HepG2 (cell line): ENCODE results near the gene CNTN4. TPM values are rescaled to one million over a fixed set of nuclear protein-coding genes. Genes with fewer than 3 reads are reported as not detected.

Experiments used
- ATAC-seq: fragments of 200-7000 bp; cut with Tn5 transposase; 3 replicates; pipeline ENCODE4 v1.9.1; 2020; ENCODE audit warnings: mild to moderate bottlenecking, moderate library complexity
- BruUV-seq: library from RNA; stranded (reverse); fragments of 400-500 nt; replicated peaks from 2 replicates; lab custom pipeline; 2021; lab: Mats Ljungman, UMichigan
- CTCF ChIA-PET: fragments of 300-600 bp; formaldehyde crosslinking; extraction: SDS; loops from one replicate; lab custom pipeline; 2021; ENCODE audit warnings: low total read pairs, inconsistent platforms, low intra/inter-chr PET ratio; lab: Yijun Ruan, JAX
- POLR2A ChIA-PET: fragments of 350-600 bp; sonication (Branson Sonifier 250); formaldehyde crosslinking; loops from one replicate; lab custom pipeline; 2020; ENCODE audit warnings: antibody characterized with exemption, inconsistent platforms; lab: Yijun Ruan, JAX
- DNase-seq: peaks from one replicate; pipeline ENCODE4 v3.0.0-alpha.2; 2015; ENCODE audit warnings: low spot score
- FAIRE-seq: peaks from 3 replicates; lab custom pipeline; 2011; peaks lifted over from hg19 to GRCh38; lab: Jason Lieb, UNC
- H2AFZ ChIP-seq: one replicate; pipeline ENCODE4 v1.6.1; 2011; ENCODE audit warnings: low read length, inconsistent platforms
- H3K27ac ChIP-seq: fragments of 300-600 bp; 3 replicates; pipeline ENCODE4 v1.8.0; 2011; ENCODE audit warnings: mixed run types, mild to moderate bottlenecking, mixed read lengths, low read length, inconsistent platforms; ENCODE audit not compliant: insufficient read depth; ENCODE audit errors: extremely low read length
- H3K27me3 ChIP-seq, 2 experiments: fragments of 200-600 bp in 1 of 2; 2 replicates in 1 of 2; 3 replicates in 1 of 2; pipeline versions ENCODE4 v1.6.0 to v1.8.0; 2011; ENCODE audit warnings: low read length in 2 of 2, mild to moderate bottlenecking in 2 of 2, moderate library complexity in 2 of 2, inconsistent platforms in 1 of 2; ENCODE audit not compliant: insufficient read depth in 2 of 2, control insufficient read depth in 1 of 2
- H3K36me3 ChIP-seq, 2 experiments: fragments of 200-600 bp in 1 of 2; replicated peaks in 1 of 2; 2 replicates in 1 of 2; 3 replicates in 1 of 2; pipeline versions ENCODE4 v1.5.1 to v1.8.0; 2011; ENCODE audit warnings: low read length in 2 of 2, inconsistent platforms in 1 of 2; ENCODE audit not compliant: insufficient read depth in 2 of 2, control insufficient read depth in 1 of 2
- H3K4me1 ChIP-seq: 2 replicates; pipeline ENCODE4 v1.5.1; 2012; ENCODE audit warnings: low read length, inconsistent platforms; ENCODE audit not compliant: insufficient read depth
- H3K4me2 ChIP-seq: 2 replicates; pipeline ENCODE4 v1.6.0; 2011; ENCODE audit warnings: low read depth, low read length, inconsistent platforms
- H3K4me3 ChIP-seq, 3 experiments: fragments of 200-600 bp in 1 of 3; sonication (generic), shearing (Covaris generic) in 1 of 3; replicated peaks in 1 of 3; 2 replicates each; pipeline ENCODE4 v1.5.1; 2011 to 2016; ENCODE audit warnings: low read length in 3 of 3, inconsistent platforms in 2 of 3, low read depth in 2 of 3, mild to moderate bottlenecking in 2 of 3, control low read depth in 1 of 3, mixed read lengths in 1 of 3; ENCODE audit not compliant: insufficient read depth in 1 of 3
- H3K79me2 ChIP-seq: one replicate; pipeline ENCODE4 v1.6.1; 2011; ENCODE audit warnings: low read length, inconsistent platforms; ENCODE audit not compliant: insufficient read depth
- H3K9ac ChIP-seq: 2 replicates; pipeline ENCODE4 v1.6.0; 2011; ENCODE audit warnings: mild to moderate bottlenecking, low read depth, low read length, inconsistent platforms; ENCODE audit not compliant: insufficient read depth
- H3K9me3 ChIP-seq: 2 replicates; pipeline ENCODE4 v1.5.1; 2012; ENCODE audit warnings: mild to moderate bottlenecking, low read length
- H4K20me1 ChIP-seq: 2 replicates; pipeline ENCODE4 v1.6.0; 2011; ENCODE audit warnings: inconsistent platforms, mild to moderate bottlenecking, low read length, moderate library complexity; ENCODE audit not compliant: insufficient read depth
- CBX1 ChIP-seq: IDR thresholded peaks from one replicate; pipeline ENCODE4 v1.6.1; 2016; ENCODE audit warnings: antibody characterized with exemption, low read depth
- CREB1 ChIP-seq, 2 experiments: fragments of 450-650 bp in 1 of 2; IDR thresholded peaks; 2 replicates each; pipeline ENCODE4 v1.6.1; 2016 to 2017; ENCODE audit warnings: control low read depth in 1 of 2, mild to moderate bottlenecking in 1 of 2, missing compliant biosample characterization in 1 of 2, missing genetic modification characterization in 1 of 2
- IKZF1 ChIP-seq: fragments of 450-650 bp; IDR thresholded peaks from 2 replicates; pipeline ENCODE4 v1.7.1; 2016
- KLF16 ChIP-seq, 2 experiments: sonication (generic) in 1 of 2; formaldehyde crosslinking in 1 of 2; IDR thresholded peaks; 2 replicates each; pipeline versions ENCODE4 v1.6.1 to v1.8.0; 2016 to 2023; ENCODE audit warnings: missing genetic modification reagents in 2 of 2, missing compliant biosample characterization in 1 of 2
- MATR3 ChIP-seq: sonication (generic); formaldehyde crosslinking; IDR thresholded peaks from 2 replicates; pipeline ENCODE4 v1.4.0; 2020; ENCODE audit warnings: missing genetic modification reagents
- SCMH1 ChIP-seq: sonication (generic); formaldehyde crosslinking; IDR thresholded peaks from 2 replicates; pipeline ENCODE4 v1.9.0; 2021; ENCODE audit warnings: missing genetic modification reagents, mild to moderate bottlenecking, borderline replicate concordance
- SP4 ChIP-seq: sonication (generic); formaldehyde crosslinking; IDR thresholded peaks from 2 replicates; pipeline ENCODE4 v1.8.1; 2023; ENCODE audit warnings: mild to moderate bottlenecking, missing genetic modification reagents
- TFDP1 ChIP-seq: IDR thresholded peaks from 2 replicates; pipeline ENCODE4 v1.6.1; 2016; ENCODE audit warnings: missing compliant biosample characterization, missing genetic modification reagents, borderline replicate concordance
- THYN1 ChIP-seq: sonication (generic); formaldehyde crosslinking; IDR thresholded peaks from 2 replicates; pipeline ENCODE4 v1.8.1; 2023; ENCODE audit warnings: low read depth, mild to moderate bottlenecking, moderate library complexity, missing genetic modification reagents, borderline replicate concordance
- ZBTB33 ChIP-seq: sonication (generic); formaldehyde crosslinking; IDR thresholded peaks from 2 replicates; pipeline ENCODE4 v1.4.0; 2020; ENCODE audit warnings: missing genetic modification reagents
- ZKSCAN8 ChIP-seq: IDR thresholded peaks from 2 replicates; pipeline ENCODE4 v1.6.1; 2016; ENCODE audit warnings: borderline replicate concordance, missing genetic modification reagents, missing compliant biosample characterization
- ZNF232 ChIP-seq: sonication (generic); formaldehyde crosslinking; IDR thresholded peaks from 2 replicates; pipeline ENCODE4 v1.4.0; 2020; ENCODE audit warnings: missing genetic modification reagents, borderline replicate concordance
- WGBS: methylation state at CpG from one replicate; pipeline ENCODE4 v1.1.6; 2017; ENCODE audit warnings: low lambda C conversion rate; 5-methylcytosine and 5-hydroxymethylcytosine counted together
- in situ Hi-C: cut with HindIII; loops from 2 replicates; pipeline ENCODE4 v1.10.0; 2017; ENCODE audit warnings: low pct_unique_long_range_greater_than_20kb; ENCODE audit not compliant: extremely low pct_ligation_motif_present
- intact Hi-C: fragments of 100-400 bp; cut with micrococcal nuclease; formaldehyde crosslinking; loops from one replicate; pipeline ENCODE4 v1.10.0; 2022; ENCODE audit not compliant: unreplicated experiment
- polyA plus RNA-seq, 8 experiments: library from polyadenylated mRNA; depleted of rRNA in 3 of 8; stranded (reverse) in 7 of 8; unstranded in 1 of 8; fragments of >200 nt; fragmentation: Illumina TruSeq in 4 of 8; extraction: Trizol in 4 of 8; gene quantifications; 2 replicates each; pipeline versions ENCODE4 v1.2.1 to v1.2.3, GENCODE V29; 2011 to 2016; ENCODE audit warnings: low read depth in 4 of 8, missing spikeins in 1 of 8, mixed read lengths in 1 of 8; ENCODE audit not compliant: insufficient read depth in 1 of 8
- total RNA-seq, 5 experiments: library from RNA; depleted of rRNA; stranded (reverse); fragments of >200 nt; fragmentation: Illumina TruSeq; extraction: Trizol; gene quantifications; 2 replicates each; pipeline ENCODE4 v1.2.3, GENCODE V29; 2016; ENCODE audit warnings: low read depth in 1 of 5

The CNTN4 gene
- total and polyA plus RNA-seq, 2 of the 13 experiments (the other 11 are each of a cell fraction or from before 2014, with no cell fraction given) = 0.01 to 0.13 TPM

- no peaks in the 10 kb centered on the region for H3K36me3 ChIP-seq
- no peaks in the 10 kb centered on the region for H3K4me1 ChIP-seq
- DNase-seq (no peak), ATAC-seq (no peak), FAIRE-seq (no peak)
- no peak overlapping the region for H3K4me3 ChIP-seq
- in situ Hi-C loops (no loop called here), intact Hi-C loops (no loop called here)
- H3K79me2 ChIP-seq = no peaks in the 10 kb centered on the region
- H3K9ac ChIP-seq = no peak overlapping the region
- ChIA-PET CTCF (no interaction called here), POLR2A (no interaction called here)
- no peak for TF ChIP-seq ZKSCAN8 (CRISPR knock-in tag)
- no peak for TF ChIP-seq ZNF232 (CRISPR knock-in tag)
- no peak for TF ChIP-seq SP4
- TF ChIP-seq TFDP1 (CRISPR knock-in tag) = no peak
- no peak for TF ChIP-seq KLF16 (CRISPR knock-in tag; IDR thresholded peaks at IDR 0.05)
- no peak for TF ChIP-seq IKZF1
- no peak for TF ChIP-seq CREB1 (IDR thresholded peaks at IDR 0.05)
- TF ChIP-seq CREB1 (CRISPR knock-in tag; IDR thresholded peaks at IDR 0.05) = no peak
- TF ChIP-seq SCMH1 (CRISPR knock-in tag) = no peak
- TF ChIP-seq THYN1 (CRISPR knock-in tag) = no peak
- no peak for TF ChIP-seq CBX1
- TF ChIP-seq ZBTB33 (CRISPR knock-in tag) = no peak
- no peak for TF ChIP-seq MATR3 (CRISPR knock-in tag)
- WGBS = 62% methylated on average over 3 of the region's 3 CpGs
- no peak overlapping the region for H3K27ac ChIP-seq
- no peaks in the 10 kb centered on the region for H4K20me1 ChIP-seq
- no peaks in the 10 kb centered on the region for H3K27me3 ChIP-seq
- H3K9me3 ChIP-seq = no peaks in the 10 kb centered on the region
- BruUV-seq = no TSS peak
- no peak overlapping the region for H3K4me2 ChIP-seq
- H2AFZ ChIP-seq = no peak overlapping the region
These were observed 777.0 kb downstream of the CNTN4 start for GRCh38 chr3:2875699-2876098.
